KMS-11 (cell line): ENCODE data around the gene OR4P4.

Source experiments
- H2AFZ ChIP-seq: fragments of 200-600 bp; sonication (generic); 2 replicates; pipeline ENCODE4 v1.6.1; 2016; ENCODE audit warnings: antibody characterized with exemption, mixed run types, low read depth
- H3K27ac ChIP-seq: fragments of 200-600 bp; sonication (generic); 2 replicates; pipeline ENCODE4 v1.6.1; 2016; ENCODE audit warnings: mild to moderate bottlenecking, mixed run types
- H3K27me3 ChIP-seq: fragments of 200-600 bp; sonication (generic); 2 replicates; pipeline ENCODE4 v1.6.1; 2017; ENCODE audit warnings: mild to moderate bottlenecking, low read depth, mixed run types, moderate library complexity; ENCODE audit not compliant: insufficient read depth
- H3K36me3 ChIP-seq: fragments of 200-600 bp; sonication (generic); 2 replicates; pipeline ENCODE4 v1.6.1; 2017; ENCODE audit warnings: mild to moderate bottlenecking, mixed run types; ENCODE audit not compliant: insufficient read depth
- H3K4me1 ChIP-seq: fragments of 200-600 bp; sonication (generic); 2 replicates; pipeline ENCODE4 v1.6.1; 2016; ENCODE audit warnings: mild to moderate bottlenecking, low read depth, mixed run types; ENCODE audit not compliant: poor library complexity, severe bottlenecking
- H3K4me2 ChIP-seq: fragments of 200-600 bp; sonication (generic); 2 replicates; pipeline ENCODE4 v1.7.0; 2016; ENCODE audit warnings: mild to moderate bottlenecking, mixed run types
- H3K4me3 ChIP-seq: fragments of 200-600 bp; sonication (generic); IDR thresholded peaks from 2 replicates; pipeline ENCODE4 v1.6.1; 2017; ENCODE audit warnings: low read depth, low read length, mixed read lengths; ENCODE audit not compliant: insufficient read depth
- H3K79me2 ChIP-seq: fragments of 200-600 bp; sonication (generic); 2 replicates; pipeline ENCODE4 v1.6.1; 2016; ENCODE audit warnings: low read depth, mixed run types; ENCODE audit not compliant: insufficient read depth
- H3K9ac ChIP-seq: fragments of 200-600 bp; sonication (generic); 2 replicates; pipeline ENCODE4 v1.6.1; 2016; ENCODE audit warnings: mild to moderate bottlenecking, mixed run types
- H4K20me1 ChIP-seq: fragments of 200-600 bp; sonication (generic); 2 replicates; pipeline ENCODE4 v1.6.1; 2016; ENCODE audit warnings: mild to moderate bottlenecking, mixed run types; ENCODE audit not compliant: insufficient read depth
- TF ChIP-seq, protein P1 (sequence below): fragments of 200-600 bp; sonication (generic); conservative IDR thresholded peaks from 2 replicates; pipeline ENCODE4 v1.6.1; 2017; ENCODE audit warnings: low read depth, mild to moderate bottlenecking, antibody characterized with exemption, low read length, moderate library complexity, mixed read lengths

The OR4P4 gene

DNA sequence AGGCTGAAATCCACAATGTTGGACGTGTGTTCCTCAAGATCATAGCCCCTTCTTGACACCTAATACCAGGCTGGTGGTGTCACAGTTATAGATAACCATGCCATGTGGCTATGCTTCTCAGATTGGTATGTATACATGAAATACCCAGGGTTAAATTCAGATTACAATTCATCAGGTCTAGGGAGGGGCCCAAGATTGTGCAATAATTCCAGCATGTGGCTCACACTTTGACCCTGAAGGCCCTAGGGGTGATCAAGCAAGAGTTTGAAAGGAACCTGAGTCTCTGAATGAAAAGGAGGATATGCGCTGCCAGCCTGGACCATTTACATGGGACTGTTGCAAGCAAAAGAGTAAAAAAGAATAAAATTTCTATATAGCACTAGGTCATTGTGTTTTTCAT is 34.5 kb downstream of the OR4P4 start:
- H3K4me3 ChIP-seq = no peak overlapping the region
- H3K9ac ChIP-seq = no peak overlapping the region
- H3K36me3 ChIP-seq = no peaks in the 10 kb centered on the region
- TF ChIP-seq, protein P1, sequence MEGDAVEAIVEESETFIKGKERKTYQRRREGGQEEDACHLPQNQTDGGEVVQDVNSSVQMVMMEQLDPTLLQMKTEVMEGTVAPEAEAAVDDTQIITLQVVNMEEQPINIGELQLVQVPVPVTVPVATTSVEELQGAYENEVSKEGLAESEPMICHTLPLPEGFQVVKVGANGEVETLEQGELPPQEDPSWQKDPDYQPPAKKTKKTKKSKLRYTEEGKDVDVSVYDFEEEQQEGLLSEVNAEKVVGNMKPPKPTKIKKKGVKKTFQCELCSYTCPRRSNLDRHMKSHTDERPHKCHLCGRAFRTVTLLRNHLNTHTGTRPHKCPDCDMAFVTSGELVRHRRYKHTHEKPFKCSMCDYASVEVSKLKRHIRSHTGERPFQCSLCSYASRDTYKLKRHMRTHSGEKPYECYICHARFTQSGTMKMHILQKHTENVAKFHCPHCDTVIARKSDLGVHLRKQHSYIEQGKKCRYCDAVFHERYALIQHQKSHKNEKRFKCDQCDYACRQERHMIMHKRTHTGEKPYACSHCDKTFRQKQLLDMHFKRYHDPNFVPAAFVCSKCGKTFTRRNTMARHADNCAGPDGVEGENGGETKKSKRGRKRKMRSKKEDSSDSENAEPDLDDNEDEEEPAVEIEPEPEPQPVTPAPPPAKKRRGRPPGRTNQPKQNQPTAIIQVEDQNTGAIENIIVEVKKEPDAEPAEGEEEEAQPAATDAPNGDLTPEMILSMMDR = no peak
- no peak overlapping the region for H3K27ac ChIP-seq
- H2AFZ ChIP-seq = no peak overlapping the region
- no peaks in the 10 kb centered on the region for H3K79me2 ChIP-seq
- no peaks in the 10 kb centered on the region for H3K27me3 ChIP-seq
- H4K20me1 ChIP-seq = no peaks in the 10 kb centered on the region
- H3K4me2 ChIP-seq = no peak overlapping the region
- H3K4me1 ChIP-seq = no peaks in the 10 kb centered on the region

DNA sequence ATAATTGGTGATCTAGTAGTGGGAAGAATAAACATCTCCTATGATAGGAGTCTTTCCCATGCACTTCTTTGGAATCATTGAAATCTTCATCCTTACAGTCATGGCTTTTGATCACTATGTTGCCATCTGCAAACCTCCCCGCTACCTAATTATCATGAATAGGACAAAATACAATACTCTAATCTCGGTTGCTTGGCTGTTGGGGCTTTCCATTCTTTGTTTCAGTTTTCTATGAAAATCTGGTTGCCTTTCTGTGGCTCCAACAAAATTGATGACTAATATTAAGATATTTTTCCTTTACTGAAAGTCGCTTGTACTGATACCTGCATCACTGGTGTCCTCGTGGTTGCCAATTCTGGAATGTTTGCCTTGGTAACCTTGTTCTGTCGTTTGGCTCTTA is 38.9 kb downstream of the OR4P4 start:
- no peak overlapping the region for H3K27ac ChIP-seq
- no peaks in the 10 kb centered on the region for H3K36me3 ChIP-seq
- TF ChIP-seq, protein P1 = no peak
- no peaks in the 10 kb centered on the region for H3K79me2 ChIP-seq
- no peak overlapping the region for H2AFZ ChIP-seq
- no peaks in the 10 kb centered on the region for H3K27me3 ChIP-seq
- no peak overlapping the region for H3K4me2 ChIP-seq
- no peak overlapping the region for H3K4me3 ChIP-seq
- no peak overlapping the region for H3K9ac ChIP-seq
- H3K4me1 ChIP-seq = no peaks in the 10 kb centered on the region
- H4K20me1 ChIP-seq = no peaks in the 10 kb centered on the region
